HG02588 (cell line): ENCODE data around the gene CREB3L2.
"Not testable (repeated sequence)": the region's sequence is repeated elsewhere in the genome, so short reads cannot be mapped to it uniquely, and the experiment has no call there.

Experiments
- ATAC-seq: cut with Tn5 transposase; IDR thresholded peaks from one replicate; pipeline ENCODE4 v1.9.1; 2021; ENCODE audit warnings: mild to moderate bottlenecking, moderate library complexity; ENCODE audit not compliant: unreplicated experiment

Gene CREB3L2

DNA sequence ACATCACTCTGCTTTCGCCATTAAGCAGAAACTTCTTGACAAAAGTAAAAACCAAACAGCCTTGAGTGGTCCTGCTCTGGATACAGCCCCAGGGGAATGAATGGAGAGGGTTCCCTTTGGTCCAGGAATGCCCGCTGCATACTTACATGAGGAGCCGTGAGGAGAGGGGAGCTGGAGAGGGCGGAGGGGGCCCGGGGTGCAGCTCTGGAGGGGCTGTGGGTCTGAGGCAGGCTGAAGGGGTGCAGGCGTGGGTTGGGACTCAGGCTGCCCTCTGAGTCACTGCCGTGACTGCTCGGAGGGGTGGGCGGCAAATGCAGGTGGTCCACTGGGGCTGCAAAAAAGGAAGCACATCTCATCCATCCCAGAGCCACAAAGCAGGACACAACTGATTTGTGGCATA lies 93.8 kb downstream of the CREB3L2 start:
- ATAC-seq = no peak

DNA sequence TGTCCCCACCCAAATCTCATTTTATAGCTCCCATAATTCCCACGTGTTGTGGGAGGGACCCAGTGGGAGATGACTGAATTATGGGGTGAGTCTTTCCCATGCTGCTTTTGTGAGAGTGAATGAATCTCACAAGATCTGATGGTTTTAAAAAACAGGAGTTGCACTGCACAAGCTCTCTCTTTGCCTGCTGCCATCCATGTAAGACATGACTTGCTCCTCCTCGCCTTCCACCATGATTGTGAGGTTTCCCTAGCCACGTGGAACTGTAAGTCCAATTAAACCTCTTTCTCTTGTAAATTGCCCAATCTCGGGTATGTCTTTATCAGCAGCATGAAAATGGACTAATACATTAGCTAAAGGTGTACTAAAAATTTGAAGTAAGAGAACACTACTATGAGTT lies 95.2 kb downstream of the CREB3L2 start:
- not testable (repeated sequence) for ATAC-seq

DNA sequence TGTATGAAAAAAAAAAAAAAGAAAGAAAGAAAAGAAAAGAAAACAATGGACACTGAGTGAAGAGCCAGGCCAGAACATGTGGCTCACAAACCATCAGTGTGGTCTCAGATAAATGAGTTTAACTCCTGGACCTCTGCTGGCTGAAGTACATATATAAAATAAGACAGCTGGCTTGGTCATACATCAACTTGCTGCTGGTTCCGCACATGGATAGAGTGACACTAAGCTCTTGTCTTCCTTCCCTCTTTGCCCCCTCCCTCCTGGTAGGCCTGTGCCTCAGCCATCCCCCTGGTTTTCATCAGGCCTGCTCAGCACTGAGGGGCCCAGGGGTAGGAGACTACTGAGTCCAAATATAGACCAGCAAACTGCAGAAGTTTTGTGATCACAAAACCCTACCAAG lies 97.1 kb downstream of the CREB3L2 start:
- ATAC-seq = no peak

DNA sequence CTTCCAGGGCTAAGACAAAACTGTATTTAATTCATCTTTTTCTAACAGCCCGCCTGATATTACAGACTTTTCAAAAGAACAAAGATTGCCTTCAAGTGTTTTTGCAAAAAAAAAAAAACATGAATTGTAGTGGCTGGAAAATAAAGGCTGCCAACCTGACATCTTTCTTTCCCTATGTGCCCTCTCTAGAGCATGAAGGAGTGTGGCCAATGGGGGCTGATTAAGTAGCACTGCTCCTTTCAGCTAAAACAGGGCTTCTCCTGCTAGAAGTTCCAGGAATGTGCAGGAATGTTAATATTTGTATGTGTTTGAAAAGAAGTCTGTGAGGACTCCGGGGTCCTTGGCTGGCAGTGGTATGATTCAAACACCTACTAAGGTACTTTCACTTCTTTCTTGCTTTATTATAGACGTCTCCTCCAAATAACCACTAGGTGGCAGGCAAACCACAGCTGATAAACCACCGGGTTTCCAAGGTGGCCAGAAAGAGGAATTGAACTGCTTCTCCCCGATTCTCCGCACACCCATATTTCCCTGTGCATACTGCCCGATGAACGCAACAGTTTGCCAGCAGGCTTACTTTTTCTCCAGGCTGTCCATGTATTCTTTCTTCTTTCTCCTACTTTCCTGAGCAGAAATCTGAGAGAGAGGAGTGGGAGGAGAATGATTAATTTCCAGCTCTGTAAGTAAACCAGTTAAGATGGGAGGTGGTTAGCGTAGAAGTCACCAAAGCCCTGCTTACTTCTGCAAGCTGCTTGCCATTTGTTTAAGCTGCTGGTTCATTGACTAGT lies 98.3 kb downstream of the CREB3L2 start:
- peak; percentile 69 for ATAC-seq

DNA sequence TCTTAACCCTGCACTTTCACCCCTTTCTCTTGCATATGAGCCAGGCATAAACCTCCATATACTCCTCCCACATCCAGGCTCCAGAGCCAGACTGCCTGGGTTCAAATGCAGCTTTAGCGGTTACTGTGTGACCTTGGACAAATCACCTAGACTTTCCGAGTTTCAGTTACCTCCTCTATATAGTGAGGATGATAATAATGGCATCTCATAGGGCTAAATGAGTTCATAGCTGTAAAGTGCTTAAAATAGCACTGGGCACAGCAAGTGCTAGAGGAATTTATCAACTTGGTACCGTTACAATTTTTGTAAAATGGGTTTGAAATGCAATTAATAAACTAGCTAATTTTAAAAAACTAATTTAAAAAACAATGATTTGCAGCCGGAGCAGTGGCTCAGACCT lies 101.7 kb downstream of the CREB3L2 start:
- no peak for ATAC-seq

DNA sequence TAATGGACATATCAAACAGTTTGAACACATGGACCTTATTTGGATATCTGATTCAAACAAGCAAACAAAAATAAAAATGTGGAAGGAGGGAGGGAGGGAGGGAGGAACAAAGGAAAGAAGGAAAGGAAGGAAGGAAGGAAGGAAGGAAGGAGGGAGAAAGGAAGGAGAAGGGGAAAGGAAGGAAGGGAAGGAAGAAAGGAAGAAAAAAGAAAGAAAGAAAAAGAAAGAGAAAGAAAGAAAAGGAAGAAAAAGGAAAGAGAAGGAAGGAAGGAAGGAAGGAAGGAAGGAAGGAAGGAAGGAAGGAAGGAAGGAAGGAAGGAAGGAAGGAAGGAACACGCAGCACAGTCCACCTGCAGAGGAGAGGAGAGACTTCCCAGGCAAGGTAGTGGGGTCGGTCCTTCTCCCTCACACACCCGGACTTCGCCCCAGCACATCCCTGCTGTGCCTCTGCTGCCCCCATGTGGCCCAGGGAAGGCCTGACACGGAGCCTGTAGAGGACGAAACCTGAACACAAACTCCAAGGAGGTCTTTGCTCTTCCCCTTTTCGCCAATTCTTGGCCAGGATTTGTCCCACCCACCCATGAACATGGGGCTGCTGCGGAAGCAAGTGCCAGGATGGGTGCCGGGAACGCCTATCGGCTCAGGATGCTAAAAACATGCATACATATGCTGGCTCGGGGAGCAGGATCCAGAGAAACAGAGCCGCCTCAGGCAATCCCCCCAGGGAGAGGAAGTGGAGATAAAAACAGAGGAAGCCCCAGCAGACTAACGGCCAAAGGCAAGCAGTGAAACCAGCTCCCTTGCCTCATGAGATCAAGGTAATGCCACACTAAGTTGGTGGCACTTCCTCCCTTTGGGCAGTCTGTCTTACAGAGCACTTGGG lies 102.8 kb downstream of the CREB3L2 start:
- peak; percentile 64 for ATAC-seq

DNA sequence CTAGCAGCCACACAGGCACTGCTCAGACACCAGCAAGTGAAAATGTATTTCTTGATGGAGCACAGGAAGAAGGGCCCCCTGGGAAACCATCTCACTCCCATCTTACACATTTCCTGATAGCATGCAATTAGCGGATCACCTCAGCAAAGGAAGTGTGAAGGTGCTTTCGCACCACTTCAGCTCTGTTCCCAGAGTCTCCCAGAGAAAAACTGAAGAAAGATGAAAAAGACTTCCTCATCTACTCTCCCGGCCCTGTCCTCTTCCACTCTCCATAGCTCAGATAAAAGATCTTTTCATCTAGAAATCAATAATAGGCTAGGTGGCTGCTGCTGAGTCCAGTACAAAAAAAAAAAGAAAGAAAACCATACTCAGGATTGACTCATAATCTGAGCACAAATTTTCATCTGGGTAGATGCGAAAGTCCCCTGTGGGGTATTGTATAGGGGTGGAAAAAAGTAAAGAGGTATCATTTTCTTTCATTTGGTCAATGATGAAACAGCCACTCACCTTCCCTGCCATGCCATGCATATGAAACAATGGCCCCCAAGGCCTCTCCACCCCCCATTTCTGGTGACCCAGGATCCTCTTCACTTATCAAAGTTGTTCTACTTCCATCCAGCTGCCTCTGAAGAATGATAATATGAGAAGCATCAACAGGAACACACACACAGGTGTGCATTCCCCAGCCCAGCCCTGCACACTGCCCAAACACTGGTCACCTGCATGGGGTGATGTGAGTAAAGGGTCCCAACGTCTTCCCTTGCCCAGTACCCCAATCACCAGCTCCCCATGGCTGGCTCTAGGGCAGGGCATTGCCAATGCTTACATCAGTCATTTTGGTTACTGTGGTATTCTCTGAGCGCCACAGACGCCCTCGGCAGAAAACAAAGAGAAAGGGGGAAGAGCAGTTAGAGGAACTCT lies 106.3 kb downstream of the CREB3L2 start:
- ATAC-seq = peak; percentile 81

DNA sequence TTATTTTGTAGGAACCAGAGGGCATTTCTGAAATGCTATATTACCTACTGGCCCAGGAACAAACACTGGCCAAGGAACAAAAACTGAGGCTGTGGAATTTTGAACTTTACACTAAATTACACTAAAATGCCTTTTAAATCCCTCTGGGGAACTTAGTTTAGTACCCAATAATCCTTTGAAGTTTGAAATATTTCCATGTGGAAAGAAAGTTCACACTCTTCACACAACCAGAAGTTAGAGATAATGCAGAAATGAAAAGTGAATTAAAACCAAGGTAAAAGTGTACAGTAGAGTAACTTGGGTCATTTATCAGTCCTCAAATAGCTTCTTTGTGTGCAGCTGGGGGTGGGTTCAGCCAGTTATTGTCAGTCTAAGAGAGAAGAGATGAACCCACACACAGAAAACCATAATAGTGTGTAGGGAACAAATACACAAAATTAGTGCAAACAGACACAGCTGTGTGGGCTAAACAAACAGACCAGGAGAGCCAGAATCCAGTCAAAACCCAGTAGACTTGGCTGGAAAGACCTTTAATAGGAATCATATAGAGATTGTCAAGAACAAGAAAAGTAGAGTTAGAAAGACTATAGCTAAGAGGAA lies 108.6 kb downstream of the CREB3L2 start:
- ATAC-seq = no peak

DNA sequence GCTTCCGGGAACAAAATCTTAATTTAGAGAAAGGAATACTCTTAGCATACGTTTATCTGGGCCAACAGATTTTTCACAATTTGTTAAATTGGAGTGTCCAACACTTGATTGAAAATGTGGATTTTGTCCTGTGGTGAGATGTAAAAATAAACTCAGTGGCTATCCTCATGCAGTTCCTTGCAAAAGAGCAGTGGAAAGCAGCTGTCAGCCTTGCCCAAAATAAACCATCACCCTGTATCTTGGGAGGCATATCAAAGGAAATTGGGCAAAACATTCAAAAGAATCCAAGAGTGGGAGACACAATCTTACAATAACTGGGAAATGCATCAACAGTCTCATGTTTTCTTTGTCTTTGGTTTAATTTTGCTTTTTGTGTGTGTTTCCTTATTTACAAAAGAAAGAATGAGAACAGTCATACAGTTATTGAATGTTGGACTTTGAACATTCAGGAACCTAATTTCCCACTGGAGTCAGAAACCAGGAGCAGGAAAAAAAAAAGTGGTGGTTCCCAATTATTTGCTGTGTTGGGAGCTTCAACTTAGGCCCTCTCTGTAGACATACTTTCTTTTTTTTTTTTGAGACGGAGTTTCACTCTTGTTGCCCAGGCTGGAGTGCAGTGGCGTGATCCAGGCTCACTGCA lies 110.8 kb downstream of the CREB3L2 start:
- ATAC-seq = no peak

DNA sequence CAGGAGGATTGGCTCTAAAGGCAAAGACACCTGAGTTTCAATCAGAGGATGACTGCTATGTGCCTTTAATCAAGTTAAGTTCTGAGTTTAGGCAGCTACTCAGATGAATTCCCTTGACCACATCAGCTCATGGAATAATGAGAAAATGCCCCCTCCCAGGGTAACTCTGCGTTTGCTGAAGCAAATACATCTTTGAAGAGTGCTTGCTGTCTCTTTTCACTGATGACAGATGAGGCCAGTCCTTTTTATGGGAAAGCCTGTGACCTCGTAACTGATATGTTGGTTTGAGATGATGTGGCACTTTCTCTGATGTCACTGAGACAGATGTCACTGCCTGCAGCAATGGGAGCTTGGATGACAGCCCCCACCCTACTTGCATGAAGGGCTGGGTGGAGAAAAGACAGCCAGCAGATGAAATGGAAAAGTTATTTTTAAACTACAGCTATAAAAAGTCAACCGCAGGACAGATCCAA lies 111.4 kb downstream of the CREB3L2 start:
- no peak for ATAC-seq

DNA sequence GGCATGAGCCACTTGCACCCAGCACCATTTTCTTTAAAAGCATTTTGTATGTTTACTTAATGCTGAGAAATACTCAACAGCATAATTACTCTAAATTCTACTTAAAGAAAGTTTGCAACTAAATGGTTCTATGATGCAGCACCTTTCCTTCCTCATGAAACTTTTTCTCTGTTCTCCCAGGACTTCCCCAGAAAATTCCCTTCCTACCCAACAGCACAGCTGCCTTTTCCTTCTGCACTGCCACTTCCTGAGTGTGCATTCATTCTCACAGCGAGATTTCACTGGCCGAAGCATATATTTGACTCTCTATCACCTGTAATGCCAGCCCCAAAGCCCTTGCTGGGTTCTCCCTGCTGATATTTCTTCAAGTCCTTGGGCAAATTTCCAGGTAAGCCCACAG lies 113.6 kb downstream of the CREB3L2 start:
- no peak for ATAC-seq

DNA sequence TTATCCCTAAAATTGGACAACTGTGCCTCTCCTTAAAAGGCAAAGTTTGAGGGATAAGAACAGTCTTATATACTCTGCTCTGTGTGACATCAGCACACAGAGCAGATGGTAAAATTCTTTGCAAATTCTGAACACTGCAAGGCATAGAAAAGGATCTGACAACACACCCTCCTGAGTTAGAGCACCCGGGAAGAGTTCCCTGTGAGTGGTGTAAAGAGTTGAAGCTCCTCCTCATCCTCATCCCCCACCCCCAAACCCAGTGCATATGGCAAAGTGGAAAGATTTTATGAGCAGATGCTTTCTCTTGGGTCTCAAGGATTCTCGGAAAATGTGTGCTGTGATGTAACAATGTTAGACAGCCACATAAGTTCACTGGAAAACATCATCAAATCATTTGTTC lies 115.1 kb downstream of the CREB3L2 start:
- no peak for ATAC-seq

DNA sequence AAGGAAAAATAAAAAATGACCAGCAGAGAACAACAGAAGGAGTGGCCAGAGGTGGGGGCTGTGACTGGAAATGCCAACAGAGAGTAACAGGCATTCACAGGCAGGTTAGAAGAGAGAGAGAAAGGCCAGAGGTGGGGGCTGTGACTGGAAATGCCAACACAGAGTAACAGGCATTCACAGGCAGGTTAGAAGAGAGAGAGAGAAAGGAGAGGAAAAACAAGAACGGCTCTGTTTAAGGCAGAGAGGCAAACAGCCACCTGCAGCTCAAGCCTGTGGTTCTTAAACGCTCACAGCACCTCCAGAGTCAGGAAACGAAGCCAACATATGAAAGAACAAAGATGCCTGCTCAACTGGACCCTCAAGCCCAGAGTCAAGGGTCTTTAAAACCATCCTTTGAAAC lies 115.6 kb downstream of the CREB3L2 start:
- ATAC-seq = no peak

DNA sequence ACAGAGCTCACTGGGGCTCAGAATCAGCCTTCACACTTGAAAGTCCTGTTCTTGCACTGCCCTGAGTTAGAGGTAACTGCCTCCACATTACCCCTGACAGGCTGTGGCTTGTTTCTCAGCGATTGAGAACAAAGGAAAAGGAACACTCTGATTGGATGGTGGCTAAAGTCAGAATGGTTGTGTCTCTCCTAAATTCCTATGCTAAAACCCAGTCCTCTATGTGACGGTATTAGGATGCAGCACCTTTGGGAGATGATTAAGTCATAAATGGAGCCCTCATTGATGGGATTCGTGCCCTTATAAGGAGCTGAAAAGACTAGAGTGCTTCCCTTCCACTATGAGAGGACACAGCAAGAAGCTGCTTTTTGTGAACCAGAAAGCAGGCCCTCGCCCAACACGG lies 116.2 kb downstream of the CREB3L2 start:
- ATAC-seq = no peak

DNA sequence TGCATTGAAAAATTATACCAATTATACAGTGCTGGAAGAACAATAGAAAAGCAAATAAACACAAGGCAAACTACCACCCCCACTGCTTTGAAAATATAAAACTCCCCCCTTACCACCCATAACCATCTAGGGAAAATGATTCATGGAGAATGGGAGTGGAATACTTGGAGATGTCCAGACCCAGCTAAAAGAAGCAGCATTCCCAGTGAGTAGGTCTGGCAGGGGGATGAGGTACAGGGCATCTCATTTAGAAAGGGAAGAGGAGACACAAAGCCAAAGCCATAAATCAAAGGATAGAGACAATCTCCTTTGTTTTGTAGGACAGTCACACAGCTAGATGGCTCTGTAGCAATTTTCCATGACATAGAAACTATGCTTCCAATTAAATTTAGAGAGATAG lies 119.1 kb downstream of the CREB3L2 start:
- ATAC-seq = no peak

DNA sequence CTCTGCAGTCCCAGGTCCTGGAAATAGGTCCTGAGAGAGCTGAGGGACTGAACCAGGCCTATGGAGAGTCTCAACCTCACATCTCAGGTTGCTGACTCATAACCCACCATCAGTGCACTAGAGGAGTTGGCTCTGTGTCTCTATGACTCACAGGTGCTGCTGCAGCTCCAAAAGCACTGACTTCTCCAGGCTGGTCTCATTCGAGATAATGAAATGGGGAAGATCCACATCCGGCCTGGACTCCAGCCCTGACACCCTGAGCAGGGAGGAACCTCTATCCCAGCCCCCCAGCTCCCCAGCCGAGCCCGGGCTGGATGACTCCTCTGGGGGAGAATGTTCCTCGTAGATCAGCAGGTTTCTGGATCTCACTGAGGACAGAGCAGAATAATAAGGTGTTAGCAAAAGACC lies 119.6 kb downstream of the CREB3L2 start:
- peak; percentile 80 for ATAC-seq

DNA sequence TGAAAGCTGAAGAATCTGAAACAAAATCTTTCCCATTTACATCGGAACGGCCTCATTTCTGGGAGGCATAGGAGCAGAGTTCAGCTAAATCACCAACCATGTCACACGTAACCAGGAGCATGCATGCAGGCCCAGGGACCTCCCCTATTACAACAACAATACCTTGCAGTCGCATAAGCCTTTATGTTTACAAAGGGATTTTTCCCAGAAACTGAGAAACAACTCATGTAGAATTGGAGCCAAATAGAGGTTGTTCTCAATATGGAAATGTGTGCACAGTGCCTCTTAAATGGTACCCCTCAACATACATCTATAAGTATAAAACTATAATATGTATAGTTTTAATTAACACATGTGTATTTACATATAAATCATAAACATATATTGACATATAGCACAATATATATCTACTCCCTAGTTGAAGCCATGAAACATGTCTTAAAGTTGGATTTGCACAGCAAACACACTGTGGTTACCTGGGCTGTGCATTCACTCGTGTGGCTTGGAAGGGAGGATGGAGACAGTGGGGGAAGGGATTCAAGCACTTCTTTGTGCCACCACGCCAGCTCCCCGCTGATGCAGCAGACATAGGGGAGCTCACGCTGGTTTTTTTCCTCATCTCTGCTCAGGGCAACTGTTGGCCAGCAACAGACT lies 120.2 kb downstream of the CREB3L2 start:
- peak; percentile 3 for ATAC-seq

DNA sequence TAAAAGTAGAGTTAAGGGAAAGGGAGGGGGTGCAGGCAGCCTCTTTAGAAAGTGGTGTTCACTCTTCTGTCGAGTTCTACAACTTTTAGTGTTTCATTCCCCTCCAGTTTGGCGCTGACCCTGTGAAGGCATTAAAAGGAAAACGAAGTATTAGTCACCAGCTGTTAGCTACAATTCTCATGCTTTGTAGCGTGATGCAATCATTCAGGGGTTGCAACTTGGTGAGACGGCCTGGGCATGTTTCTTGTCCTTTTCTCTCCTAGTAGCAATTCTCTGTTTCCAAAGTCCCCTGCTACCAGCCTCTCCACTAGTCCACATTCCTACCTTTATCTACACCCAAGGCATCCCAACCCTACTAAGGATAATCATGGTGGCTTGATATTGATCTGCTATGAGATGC lies 121.5 kb downstream of the CREB3L2 start:
- no peak for ATAC-seq

DNA sequence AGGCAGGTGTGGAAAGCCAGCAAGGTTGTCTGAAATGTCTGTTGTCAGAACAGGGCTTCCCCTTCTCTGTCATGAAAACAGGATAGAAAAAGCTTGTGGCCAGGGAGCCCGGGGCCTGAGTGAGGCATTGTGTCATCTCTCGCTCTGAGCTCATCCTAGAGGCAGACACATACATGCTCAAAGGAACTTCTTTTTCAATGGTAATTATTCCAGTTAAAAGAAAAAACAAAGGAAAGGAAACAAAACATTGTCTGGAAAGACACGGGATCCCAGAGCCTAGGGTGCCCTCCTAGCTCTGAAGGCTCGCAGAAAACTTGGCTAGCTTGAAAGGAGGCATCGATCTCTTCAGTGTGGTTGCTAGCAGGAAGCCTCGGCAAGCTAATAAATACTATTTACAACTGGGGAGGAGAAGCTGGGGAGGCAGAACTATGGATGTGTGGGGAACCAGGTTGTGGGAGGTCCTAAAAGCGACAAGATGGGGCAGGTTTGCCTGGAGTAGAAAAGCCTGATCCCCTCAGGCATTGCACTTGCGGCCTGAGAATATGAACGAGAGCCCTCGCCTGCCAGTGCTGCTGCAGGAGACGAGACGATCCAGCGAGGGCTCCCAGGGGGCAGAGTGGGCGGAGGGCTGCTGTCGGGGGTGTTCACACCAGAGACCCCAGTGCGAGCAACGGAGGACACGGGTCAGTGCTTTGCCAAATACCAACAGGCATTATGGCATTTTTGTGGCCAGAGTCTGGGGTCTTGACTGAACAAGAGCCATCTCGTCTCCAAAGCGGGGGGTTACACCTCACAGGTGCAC lies 122.3 kb downstream of the CREB3L2 start:
- ATAC-seq = no peak
